GM12872 (cell line): ENCODE data around the gene CFAP43.

Source experiments
- TF ChIP-seq, protein P1 (sequence below): IDR thresholded peaks from 3 replicates; pipeline ENCODE4 v1.5.1; 2011; ENCODE audit warnings: low read depth, mild to moderate bottlenecking, low read length, moderate library complexity; ENCODE audit not compliant: insufficient read depth

Gene CFAP43

DNA sequence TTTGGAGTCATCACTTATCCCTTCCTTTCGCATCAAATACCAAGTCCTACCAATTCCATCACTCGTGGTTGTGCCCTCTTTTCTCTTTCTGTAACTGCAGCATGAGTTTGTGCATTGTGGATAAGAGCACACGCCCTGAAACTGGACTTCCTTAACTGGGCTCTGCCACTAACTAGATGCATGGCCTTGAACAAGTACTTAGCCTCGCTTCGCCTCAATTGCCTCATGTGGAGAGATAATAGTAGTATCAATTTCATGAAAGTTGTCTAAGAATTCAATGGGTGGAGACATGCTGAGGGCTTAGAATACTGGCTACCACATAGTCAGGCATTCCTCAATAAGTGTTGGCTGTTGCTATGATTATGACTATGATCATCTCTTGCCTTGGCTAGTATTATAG lies 41.5 kb downstream of the CFAP43 start:
- TF ChIP-seq, protein P1, sequence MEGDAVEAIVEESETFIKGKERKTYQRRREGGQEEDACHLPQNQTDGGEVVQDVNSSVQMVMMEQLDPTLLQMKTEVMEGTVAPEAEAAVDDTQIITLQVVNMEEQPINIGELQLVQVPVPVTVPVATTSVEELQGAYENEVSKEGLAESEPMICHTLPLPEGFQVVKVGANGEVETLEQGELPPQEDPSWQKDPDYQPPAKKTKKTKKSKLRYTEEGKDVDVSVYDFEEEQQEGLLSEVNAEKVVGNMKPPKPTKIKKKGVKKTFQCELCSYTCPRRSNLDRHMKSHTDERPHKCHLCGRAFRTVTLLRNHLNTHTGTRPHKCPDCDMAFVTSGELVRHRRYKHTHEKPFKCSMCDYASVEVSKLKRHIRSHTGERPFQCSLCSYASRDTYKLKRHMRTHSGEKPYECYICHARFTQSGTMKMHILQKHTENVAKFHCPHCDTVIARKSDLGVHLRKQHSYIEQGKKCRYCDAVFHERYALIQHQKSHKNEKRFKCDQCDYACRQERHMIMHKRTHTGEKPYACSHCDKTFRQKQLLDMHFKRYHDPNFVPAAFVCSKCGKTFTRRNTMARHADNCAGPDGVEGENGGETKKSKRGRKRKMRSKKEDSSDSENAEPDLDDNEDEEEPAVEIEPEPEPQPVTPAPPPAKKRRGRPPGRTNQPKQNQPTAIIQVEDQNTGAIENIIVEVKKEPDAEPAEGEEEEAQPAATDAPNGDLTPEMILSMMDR: no peak

DNA sequence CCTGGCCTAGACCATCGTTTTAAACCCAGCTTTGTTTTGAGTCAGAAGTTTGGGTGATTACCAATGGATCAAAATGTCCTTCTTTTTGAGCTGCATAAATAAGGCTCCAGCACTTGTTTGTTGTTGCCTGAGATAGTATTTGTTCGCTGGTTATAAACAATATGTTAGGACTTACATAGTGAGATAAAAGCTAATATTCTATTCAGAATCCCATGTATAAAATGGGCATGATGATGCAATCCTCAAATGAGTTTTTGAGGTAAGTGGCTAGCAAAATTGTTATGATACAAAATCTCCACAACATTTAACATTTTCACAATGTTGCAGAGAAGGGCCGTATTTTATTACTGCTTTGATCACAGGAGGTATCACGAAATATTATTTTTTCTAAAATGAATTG lies 48.5 kb downstream of the CFAP43 start:
- TF ChIP-seq, protein P1: no peak

DNA sequence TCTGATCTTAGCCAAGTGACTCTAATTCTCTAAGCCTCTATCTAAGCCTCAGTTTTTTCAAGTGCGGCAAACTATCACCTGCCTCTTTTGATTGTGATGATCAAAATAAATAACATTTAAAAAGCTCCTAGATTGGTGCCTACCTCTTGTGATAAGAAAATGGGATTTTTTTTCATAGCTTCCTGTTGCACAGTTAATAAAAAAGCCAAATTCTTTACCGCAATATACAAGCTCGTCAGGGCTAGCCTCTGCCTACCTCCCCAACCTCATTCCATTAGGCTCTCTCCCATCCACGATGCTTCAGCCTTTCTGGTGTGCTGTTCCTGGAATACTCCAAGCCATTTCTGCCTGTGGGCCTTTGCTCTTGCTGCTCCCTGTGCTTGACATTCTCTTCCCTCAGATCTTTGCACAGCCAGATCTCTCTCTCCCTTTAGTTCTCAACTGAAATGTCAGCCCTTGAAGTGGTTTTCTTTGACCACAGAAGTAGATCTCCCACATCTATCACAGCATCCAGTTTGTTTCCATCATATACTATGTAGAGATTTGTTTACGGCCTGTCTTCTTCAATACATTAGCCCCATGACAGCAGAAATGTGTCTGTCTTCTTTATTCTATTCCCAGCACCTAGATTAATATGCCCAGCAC lies 61.4 kb downstream of the CFAP43 start:
- TF ChIP-seq, protein P1: no peak

DNA sequence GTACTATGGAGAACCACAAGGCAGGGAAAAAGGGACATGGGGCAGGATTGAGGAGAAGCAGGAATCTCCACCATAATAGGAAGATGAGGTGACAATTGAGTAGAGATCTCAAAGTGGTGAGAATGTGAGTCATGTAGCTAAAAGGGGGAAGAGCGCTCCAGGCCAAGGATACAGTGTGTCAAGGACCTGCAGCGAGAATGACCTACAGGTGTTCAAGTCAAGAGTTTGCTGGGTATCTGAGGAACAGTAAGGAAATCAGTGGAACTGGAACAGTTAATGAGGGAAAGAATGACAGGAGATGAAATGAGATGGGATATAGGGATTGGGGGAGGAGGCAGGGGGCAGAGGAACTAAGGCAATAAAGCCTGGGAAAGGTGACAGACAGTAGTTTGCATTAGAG lies 76.6 kb downstream of the CFAP43 start:
- TF ChIP-seq, protein P1: no peak

DNA sequence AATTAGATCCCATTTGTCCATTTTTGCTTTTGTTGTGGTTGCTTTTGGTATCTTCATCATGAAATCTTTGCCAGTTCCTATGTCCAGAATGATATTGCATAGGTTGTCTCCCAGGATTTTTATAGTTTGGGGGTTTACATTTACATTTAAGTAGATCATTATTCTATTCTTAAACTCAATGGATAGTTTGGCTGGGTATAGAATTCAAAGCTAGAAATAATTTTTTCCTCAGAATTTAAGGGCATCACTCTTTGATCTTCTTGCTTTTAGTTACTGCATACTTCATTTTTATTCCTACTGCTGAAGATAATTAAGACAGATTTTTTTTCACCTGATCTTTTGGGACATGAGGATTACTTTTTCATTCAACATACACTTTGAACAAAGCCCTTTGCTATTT lies 80.4 kb downstream of the CFAP43 start:
- TF ChIP-seq, protein P1: no peak

DNA sequence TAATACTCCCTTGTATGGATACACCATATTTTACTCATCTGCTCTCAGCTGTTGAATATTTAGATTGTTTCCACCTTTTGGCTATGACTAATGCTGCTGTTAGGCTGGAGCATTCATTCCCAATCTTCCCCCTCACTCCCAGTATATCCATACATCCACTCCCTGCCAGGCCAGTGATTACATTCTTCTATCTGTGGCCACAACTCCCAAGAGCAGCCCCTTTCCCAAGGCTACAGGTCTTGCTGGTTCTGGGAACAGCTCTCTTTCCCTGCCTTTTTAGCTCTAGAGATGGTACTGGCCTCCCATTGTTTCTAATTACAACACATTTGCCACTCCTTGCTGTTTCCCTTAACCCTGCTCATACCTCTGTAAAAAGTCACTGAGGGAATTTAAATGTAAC lies 82.0 kb downstream of the CFAP43 start:
- TF ChIP-seq, protein P1: no peak

DNA sequence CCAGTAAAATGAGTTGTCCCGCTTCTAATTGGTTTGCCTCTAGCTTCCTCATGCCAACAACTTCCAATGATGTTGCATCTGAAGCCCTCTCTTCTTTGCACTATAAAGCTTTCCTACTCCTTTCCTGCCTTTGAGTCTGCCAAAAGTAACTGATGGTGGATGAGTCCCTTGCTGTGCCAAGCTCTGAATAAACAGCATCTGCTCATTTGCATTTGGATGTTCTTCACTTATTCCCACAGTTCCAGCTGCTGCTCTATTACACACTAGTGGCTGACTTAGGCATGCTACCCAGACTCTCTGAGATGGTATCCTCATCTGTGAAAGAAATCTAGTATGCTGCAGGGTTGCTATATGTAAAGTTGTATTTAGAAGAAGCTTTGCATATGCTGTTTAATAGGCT lies 85.3 kb downstream of the CFAP43 start:
- TF ChIP-seq, protein P1: no peak
